ENCODE measurements around the gene FAM187B.

DNA sequence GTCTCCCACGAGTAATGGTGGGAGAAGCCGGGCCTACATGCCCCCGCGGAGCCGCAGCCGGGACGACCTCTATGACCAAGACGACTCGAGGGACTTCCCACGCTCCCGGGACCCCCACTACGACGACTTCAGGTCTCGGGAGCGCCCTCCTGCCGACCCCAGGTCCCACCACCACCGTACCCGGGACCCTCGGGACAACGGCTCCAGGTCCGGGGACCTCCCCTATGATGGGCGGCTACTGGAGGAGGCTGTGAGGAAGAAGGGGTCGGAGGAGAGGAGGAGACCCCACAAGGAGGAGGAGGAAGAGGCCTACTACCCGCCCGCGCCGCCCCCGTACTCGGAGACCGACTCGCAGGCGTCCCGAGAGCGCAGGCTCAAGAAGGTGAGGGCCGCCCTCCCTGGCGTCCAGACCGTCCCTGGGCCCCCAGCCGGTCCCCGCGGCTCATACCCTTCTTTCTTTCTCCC, 38.8 kb upstream of the FAM187B start:
- no peak for TF ChIP-seq FOXP2 (optimal IDR thresholded peaks at IDR 0.05; ENCODE audit: borderline replicate concordance, extremely low read depth, extremely low read length, insufficient read depth)
- TF ChIP-seq, protein P1, sequence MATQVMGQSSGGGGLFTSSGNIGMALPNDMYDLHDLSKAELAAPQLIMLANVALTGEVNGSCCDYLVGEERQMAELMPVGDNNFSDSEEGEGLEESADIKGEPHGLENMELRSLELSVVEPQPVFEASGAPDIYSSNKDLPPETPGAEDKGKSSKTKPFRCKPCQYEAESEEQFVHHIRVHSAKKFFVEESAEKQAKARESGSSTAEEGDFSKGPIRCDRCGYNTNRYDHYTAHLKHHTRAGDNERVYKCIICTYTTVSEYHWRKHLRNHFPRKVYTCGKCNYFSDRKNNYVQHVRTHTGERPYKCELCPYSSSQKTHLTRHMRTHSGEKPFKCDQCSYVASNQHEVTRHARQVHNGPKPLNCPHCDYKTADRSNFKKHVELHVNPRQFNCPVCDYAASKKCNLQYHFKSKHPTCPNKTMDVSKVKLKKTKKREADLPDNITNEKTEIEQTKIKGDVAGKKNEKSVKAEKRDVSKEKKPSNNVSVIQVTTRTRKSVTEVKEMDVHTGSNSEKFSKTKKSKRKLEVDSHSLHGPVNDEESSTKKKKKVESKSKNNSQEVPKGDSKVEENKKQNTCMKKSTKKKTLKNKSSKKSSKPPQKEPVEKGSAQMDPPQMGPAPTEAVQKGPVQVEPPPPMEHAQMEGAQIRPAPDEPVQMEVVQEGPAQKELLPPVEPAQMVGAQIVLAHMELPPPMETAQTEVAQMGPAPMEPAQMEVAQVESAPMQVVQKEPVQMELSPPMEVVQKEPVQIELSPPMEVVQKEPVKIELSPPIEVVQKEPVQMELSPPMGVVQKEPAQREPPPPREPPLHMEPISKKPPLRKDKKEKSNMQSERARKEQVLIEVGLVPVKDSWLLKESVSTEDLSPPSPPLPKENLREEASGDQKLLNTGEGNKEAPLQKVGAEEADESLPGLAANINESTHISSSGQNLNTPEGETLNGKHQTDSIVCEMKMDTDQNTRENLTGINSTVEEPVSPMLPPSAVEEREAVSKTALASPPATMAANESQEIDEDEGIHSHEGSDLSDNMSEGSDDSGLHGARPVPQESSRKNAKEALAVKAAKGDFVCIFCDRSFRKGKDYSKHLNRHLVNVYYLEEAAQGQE (IDR thresholded peaks at IDR 0.05; ENCODE audit: insufficient read depth in 1 of 2, low read depth in 2 of 2, low read length in 2 of 2), result no peak
